GM21825 (cell line): ENCODE measurements around the gene TBC1D10A.
"Not testable (repeated sequence)": the region's sequence is repeated elsewhere in the genome, so short reads cannot be mapped to it uniquely, and the experiment has no call there.

Source experiments
- ATAC-seq: cut with Tn5 transposase; IDR thresholded peaks from one replicate; pipeline ENCODE4 v1.9.1; 2021; ENCODE audit warnings: mild to moderate bottlenecking, moderate library complexity; ENCODE audit not compliant: unreplicated experiment

Gene TBC1D10A

DNA sequence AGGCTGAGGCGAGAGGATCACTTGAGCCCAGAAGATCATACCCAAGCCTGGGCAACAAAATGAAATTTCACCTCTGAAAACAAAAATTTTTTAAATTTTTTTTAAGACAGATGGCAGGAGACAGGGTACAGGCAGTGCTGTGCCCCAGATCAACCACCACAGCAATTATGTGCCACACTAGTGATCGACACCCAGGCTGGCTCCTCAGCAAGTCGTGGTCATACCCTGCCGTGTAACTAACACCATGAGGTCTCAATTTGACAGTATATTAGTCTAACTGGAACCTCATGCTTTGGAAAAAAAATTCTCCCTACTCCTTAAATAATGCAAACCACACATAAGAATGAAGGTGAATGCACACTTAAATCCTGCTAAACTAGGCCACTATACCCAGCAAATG is 21.7 kb upstream of the TBC1D10A start:
- no peak for ATAC-seq

DNA sequence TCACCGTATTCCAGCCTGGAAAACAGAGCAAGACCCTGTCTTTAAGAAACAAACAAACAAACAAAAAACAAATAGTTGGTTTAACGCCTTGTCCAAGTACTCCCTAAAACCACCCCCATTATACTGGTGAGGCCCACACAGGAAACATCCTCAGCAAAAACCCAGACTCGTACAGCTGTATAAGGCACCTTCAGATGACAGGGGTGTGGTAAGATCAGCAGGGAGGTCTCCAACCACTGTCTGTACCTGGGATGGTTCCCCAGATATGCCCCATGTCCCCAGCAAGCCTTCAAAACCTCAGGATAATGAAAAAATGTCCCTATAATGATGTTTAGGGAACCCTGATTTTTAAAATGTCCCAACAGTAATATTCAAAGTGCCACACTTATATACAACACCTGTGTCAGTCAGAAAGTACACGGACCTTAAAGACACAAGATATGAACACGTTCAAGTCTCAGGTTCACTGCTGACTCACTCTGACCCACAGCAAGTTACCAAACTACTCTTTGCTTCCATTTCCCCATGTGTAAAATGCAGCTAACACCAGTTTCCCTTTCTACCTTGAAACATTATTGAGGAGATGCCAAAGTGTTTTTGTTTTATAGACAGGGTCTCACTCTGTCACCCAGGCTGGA is 20.6 kb upstream of the TBC1D10A start:
- no peak for ATAC-seq

DNA sequence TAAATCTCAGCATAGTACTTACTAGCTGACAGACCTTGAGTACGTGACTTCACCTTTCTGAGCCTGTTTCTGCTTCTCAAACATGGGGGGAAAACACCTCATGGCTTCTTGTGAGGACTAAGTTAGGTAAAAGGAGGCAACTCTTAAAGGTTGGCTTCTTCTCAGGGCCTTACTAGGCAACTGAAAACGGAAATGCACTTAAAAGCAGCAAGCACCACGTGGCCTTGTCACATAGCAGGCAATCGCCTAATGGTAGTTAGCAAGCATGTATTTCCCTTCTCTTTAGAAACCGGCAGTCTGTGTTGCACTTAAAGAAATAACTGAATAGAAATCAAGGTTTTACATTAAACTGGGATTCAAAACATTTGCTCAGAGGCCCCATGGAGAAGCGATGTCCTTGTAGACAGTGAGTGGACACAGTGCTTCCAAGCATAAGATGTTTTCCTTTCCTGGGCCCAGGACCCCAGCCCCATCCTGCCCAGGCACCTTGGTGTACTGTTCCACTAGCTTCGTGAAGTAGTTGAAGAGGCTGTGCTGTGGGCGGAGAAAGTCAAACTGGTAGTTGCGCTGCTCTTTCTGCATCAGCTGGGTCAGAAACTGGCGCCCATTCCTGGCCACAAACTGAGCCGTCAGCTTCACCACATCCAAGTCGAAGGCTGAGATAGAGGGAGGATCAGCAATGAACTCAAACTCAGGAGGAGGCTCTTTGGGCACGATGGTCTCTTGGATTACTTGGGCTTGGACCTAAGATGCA is 17.9 kb upstream of the TBC1D10A start:
- no peak for ATAC-seq

DNA sequence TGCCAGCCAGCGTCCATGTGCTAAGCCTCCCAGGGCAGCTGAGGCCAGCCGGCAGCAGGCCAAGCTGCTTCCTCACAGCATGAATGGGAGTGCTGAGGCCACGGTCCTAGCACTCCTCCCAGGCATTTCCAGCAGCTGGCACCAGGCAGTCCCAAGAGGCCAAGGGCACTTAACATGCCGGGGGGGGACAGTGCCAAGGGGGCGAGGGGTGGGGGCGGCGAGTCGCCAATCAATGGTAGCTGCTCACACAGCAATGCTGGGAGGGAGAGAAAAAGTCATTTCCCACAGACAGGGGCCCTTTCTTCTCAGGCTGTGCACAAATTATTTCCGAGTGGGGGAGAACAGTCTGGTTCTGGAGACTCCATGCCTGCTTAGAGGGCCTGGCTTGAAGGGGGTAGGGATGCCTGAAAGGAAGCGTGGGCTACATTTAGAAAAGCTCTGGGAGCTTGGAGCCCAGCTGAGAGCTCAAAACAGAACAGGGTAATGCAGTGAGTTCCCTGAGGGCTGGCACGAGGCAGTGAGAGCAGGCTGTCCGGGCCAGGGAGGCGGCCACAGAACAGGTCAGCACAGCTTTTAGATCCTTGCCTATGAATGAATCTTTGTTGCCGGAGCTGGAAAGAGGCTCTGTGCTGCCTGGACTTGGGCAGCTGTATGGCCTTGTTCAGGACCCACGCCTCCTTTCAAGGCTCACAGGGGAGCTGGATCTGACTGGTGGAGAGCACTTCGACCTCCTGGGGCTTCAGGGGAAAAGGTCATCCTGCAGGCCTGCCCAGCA is 14.4 kb upstream of the TBC1D10A start:
- ATAC-seq: no peak

DNA sequence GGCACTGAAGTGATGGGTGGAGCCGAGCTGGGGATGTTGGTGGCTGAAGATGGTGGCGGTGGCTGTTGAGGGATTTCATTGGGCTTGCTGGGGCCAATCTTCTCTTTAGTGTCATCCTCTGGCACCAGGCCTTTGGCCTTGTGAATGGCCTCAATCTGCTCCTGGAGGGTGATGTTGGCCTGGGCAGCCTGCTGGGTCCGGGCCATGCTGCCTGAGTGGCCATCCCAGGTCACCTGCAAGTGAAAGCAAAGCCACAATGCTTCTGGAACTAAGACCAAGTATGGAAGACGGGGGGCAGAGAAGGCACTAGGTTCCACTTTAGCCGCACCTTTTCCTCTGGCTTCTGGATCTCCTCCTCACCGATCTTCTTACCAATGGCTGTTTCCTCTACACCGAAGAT is 12.1 kb upstream of the TBC1D10A start:
- ATAC-seq: no peak

DNA sequence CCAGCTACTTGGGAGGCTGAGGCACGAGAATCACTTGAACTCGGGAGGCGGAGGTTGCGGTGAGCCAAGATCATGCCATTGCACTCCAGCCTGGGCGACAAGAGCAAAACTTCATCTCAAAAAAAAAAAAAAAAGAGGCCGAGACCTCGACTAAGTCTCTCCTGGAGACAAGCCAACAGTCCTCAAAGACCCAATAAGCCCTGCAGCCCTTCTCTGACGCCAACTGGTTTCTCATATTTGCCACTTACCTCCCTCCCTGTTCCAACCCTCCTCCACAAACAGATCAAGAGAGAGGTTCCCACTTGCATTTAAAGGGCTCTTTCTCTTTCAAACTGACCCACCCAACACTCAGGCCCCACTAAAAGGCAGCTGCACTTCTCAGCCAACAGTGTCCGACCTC is 11.6 kb upstream of the TBC1D10A start:
- ATAC-seq: not testable (repeated sequence)

DNA sequence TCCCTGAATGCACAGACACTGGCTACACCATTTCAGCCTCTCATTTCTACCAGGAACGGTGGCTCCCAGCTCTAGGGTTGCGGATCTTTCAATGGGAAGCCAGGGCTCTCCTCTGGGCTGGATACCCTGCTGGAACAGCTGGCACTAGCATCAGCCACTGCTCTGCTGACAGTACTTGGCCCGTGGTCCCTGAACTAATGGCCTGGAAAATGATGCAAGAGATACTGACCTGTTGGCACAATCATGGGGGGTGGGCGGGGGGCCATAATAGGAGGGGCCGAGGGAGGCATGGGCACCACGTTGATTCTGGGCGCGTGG is 10.7 kb upstream of the TBC1D10A start:
- ATAC-seq: no peak

DNA sequence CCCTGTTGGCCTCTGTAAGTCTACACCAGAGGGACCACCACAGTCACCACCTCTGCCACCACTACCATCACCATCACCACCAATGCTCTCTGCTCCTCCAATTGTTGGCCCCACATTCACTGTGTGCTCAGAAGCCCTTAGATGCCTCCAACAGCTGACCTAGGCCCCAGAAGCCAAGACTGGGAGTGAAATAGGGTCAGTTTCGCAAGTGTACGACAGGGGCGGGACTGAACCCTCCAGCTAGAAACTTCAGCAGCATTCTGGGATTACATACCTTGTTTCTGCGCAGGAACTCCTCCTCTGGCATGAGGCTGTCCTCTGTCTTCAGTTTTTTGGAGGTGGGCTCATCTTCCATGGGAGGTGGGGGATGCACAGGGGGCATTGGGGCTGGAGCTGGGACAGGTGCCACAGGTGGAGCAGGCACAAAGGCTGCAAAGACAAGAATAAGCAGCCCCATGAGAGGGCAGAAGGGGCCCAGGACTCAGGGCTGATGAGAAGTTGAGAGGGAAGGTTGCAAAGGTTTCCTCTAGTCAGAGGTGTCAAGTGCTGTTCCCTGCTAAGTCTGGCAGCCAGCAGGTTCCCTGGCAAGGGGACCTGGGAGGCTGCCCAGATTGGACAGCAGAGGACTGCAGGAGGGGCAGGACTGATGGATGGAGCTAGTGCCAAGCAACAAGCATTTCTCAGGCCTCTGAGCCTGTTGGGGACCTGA is 10.2 kb upstream of the TBC1D10A start:
- no peak for ATAC-seq

DNA sequence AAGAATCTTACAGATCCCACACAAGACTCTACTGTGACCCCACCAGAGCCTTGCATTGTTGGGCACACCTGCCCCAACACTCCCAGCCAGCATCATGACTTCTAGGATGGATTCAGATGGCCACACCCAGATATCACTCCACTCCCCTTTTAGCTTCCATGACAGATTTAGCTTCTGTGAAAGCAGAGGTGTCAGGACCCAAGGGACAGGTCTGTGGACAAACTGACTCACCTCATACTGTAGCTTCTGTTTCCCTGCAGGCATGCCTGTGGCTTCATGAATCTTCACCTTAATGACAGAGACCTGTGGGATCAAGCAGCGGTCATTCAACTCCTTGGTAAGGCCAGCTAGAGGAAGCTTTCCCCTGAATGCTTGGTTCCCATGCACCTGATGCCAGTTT is 8.5 kb upstream of the TBC1D10A start:
- no peak for ATAC-seq

DNA sequence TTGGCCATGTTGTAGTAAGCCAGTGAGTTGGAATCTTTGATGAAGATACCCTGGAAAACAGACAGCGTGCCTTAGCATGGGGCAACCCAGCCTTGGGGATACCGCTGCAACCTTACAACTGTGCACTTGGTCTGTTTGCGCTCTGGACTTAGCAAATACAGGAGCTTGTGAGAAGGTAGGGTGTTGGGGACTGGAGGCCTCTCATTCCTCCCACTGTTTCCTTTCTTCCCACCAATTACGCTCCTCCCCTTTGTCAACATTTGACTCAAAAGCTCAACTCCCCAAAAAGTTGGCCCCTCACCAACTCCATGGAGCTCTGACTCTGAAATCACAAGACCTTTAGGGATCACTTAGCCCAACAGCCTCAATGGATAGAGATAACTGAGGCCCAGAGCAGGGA is 7.9 kb upstream of the TBC1D10A start:
- ATAC-seq: no peak

DNA sequence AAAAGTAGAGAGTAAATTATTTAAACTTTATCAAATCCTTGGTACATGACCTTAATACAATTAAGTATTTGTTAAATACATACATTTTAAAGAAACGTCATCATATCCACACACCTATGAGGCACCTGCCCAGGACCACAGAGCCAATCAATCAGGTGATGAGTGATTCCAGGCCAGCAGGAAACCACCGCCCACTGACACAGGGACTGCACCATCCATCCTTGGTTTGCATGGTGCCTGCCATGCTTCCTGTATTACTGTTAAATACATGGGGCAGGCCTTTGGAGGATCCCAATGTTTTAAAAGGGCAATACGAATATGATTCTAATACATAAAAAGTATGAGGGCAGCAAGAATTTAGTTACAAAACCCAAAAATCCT is 7.0 kb upstream of the TBC1D10A start:
- no peak for ATAC-seq

DNA sequence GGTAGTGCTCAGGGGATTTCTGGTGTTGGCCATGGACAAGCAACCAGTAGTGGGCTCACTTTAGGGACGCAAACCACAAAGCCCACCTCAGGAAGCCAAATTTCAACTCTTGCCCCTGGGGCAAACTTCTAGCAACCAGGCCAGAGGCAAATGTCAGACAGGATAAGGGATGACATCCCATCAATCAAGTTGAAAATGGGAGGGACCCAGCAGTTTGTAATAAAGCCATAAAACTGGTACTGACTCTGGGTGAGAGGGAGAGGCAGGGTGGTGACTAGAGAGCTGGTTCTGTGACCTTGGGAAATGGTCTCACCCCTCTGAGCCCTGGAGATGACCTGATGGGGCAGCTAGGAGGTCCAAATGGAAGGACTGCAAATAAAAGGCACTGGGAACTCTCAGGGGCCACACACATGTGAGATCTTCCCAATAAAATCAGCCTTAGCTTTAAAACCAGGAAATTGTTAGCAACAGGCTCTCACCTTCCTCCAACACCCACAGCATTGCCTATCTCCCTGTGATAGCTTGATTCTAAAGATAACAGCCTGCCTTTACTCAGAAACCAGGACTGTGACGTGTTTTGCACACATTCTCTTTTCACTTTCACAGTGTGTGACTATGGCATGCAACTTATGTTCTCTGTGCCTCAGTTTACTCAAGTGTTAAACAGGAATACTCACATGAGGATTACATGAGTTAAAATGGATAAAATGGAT is 6.4 kb upstream of the TBC1D10A start:
- no peak for ATAC-seq

DNA sequence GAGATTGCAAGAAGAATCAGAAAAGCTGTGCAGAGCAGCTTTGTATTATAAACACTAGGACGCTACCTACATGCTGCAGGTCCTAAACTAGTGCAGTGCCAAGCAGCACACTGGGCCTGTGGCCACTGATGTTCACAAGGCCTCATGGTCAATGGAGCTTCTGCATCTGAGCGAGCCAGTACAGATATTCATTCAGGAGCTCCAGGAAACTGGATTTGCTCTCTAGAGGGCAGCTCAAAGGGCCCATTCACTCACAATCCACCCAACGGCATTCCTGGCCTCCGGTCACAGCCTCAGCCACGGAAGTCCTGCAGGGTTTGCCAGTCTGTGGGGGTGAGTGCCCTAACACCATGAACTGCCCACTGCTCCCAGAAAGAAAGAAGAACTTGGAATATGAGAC is 5.8 kb upstream of the TBC1D10A start:
- ATAC-seq: no peak

DNA sequence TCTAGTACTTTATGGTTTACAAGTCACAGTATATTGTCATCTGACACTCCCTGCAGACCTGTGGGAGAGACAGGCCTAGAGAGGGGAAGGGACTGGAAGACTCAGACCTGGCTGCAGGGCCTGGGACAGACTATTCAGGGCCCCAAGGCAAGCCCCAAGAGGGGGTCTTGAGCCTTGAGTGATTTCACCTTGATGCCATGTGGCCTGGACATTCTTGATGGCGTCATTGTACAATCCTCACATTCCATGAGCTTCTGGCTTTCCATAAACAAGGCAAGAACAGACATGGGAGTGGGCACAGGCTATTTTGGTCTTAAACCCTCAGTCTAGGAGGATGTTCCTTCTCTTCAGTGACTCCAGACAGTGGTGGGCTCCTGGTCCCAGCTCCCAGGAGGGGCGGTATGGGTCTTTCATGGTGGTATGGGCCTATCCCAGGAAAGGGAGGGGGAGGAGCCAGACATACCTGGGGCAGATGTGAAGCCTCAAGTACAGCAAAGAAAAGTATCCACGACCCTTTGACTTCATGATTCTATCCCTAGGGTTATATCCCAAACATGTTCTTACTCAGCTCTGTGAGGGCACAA is 1.8 kb upstream of the TBC1D10A start:
- ATAC-seq: no peak

DNA sequence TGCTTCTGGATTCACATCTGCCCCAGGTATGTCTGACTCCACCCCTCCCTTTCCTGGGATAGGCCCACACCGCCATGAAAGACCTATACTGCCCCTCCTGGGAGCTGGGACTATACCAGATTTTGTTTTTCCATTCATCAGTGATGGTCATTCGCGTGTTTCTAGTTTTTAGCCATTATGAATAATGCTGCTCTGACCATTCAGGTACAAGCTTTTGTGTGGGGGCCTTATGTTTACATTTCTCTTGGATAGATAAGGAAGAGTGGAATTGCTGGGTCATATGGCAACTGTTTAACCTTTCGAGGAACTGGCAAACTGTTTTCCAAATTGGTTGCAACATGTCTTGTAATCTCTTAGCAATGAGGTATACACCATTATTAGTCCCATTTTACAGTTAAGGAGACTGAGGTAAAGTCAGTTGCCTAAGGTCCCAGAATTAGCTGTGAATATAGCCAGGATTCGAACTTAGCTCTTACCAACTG is 1.2 kb upstream of the TBC1D10A start:
- ATAC-seq: no peak

DNA sequence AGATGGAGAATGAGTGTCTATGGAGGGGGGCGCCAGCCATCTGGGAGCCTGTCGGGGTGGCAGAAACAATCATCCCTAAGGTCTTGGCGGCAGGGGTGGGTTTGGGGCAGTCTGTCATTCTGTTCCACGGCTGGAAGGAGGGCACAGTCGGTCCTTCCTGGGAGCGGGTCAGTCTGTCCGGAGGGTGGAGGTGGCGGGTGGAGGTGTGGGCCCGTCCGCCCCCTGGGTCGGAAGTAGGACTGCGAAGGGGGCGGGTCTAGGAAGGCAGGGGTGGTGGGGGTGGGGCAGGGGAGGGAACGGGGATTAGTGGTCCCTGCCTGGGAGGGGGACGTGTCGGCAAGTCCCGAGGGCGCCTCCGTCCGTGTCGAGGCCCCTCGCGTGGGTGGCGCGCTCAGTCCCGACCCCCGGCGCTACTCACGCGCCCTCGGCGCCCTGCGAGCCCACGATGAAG is 461 bp downstream of the TBC1D10A start:
- peak; percentile 26 for ATAC-seq

DNA sequence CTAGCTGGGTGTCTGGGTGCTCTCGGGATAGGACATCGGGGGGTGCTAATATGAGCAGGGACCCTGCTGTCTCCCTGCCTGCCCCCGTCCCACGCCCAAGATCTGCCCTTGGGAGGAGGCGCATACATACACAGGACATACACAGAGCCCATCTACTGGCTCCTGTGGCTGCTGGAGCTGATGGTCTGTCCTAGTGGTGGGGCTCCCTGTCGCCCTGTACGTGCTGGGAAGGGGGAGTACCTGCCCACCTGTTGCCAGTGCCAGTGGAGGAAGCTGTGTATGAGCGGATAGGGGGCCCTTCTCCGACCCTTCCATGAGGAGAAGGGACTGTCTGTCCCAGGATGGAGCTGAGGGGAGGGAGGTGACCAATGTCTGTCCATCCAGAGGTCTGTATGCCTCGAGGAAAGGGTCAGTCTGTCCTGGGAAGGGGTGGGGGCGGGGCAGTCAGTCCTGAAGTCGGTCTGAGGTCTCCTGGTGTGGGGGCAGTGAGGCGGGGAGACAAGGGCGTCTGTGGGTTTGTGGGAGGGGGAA is 952 bp downstream of the TBC1D10A start:
- ATAC-seq: no peak

DNA sequence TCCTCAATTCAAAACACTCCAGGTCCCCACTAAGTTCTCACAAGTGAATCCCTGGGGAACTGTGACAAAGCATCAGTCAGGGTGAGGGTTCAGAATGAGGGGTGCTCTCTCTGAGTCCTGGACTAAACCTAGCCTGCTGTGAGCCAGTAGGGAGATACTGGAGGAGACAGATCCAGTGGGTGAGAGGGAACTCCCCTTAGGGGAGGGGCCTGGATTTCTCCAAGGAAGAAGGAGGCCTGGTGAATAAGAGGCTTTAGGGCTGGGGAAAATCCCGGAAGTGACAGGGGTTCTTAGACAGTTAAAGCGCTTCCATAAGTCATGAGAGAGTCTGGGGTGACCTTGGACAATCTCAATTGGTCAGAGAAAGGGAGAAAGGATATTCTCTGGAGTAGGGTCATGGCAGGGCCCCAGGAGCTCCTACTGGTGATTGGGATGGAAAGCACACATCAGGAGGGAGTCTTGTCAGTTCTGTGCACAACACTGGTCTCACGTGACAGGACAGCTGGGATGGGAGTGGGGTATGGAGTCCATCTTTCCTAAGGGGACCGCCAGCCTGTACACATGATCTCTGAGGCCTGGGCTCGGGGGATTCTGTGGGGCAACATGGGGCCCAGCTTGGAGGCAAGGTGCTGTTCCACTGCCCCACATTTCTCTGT is 1.5 kb downstream of the TBC1D10A start:
- ATAC-seq: no peak

DNA sequence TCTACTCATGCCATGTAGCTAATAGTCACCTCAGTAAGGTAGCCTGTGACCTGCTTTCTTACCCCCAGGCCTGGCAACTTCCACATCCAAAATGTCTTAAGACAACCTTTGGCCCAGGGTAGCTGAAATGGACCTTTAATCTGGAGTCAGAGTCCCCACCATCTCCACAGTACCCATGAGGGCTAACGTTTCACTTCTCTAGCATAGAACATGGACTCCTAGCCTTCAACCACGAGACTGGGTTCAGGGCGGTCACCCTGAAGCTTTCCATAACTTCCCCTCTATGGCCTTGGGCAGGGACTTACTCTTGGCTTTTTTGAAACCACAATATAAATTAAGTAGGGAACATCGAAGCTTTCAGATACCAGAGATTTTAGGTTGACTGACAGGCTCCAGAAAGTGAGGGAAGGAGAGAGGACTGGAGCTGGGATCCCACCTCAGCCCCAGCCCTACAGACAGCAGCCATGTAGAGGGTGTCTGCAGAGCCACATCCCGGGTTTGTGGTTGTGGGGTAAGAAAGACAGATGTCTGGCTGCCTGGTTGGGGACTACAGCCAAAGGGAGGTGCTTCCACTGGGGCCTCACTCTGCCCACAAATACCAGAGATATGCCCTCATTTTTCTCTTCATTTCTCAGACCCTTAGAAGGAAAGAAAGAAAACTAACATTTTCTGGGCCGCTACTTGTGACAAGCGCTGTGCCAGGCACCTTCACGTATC is 2.6 kb downstream of the TBC1D10A start:
- ATAC-seq: no peak
